ENCODE data around the gene NCKAP5.

Gene NCKAP5

DNA sequence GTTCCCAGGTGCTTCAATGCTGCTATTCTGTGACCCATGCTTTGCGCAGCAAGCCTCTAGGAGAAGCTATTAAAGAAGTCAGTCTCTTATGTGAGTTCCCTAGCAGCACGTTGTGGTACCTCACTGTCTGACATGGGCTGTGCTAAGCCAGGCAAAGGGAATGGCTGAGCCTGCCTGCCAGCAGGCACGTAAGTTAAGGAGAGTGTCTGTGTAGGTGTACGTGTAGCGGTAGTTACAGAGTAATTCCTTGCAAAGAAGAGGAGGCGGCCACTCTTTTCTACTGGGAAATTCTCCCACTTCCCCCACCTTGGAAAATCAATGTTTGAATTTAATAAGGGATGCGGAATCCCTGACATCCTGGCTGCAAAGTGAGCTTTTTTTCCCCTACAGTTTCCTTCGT is 774.7 kb downstream of the NCKAP5 start:
- H3K27me3 ChIP-seq (ENCODE audit: control insufficient read depth in 1 of 2, insufficient read depth in 2 of 2, low read length in 2 of 2) = no peaks in the 10 kb centered on the region
- H3K4me3 ChIP-seq (ENCODE audit: low read length in 2 of 2) = no peak overlapping the region
- no peak overlapping the region for H3K9ac ChIP-seq (ENCODE audit: low read length in 2 of 2)

GRCh38 chr2:132790207-132790785 is 778.0 kb downstream of the NCKAP5 start:
- H3K27me3 ChIP-seq (ENCODE audit: control insufficient read depth in 1 of 2, insufficient read depth in 2 of 2, low read length in 2 of 2) = no peaks in the 10 kb centered on the region
- no peak overlapping the region for H3K27ac ChIP-seq (ENCODE audit: low read length)
- no peak overlapping the region for H3K4me3 ChIP-seq (ENCODE audit: low read length in 2 of 2)
- H3K9me3 ChIP-seq (ENCODE audit: control insufficient read depth in 2 of 2, low read length in 2 of 2) = no peaks in the 10 kb centered on the region
- no peak overlapping the region for H3K9ac ChIP-seq (ENCODE audit: low read length in 2 of 2)
- H3K4me1 ChIP-seq (ENCODE audit: control insufficient read depth, insufficient read depth, low read length) = no peaks in the 10 kb centered on the region
- H3K36me3 ChIP-seq (ENCODE audit: control insufficient read depth in 2 of 2, insufficient read depth in 2 of 2, low read length in 2 of 2) = no peaks in the 10 kb centered on the region

More for the DNA sequence above, 774.7 kb downstream of the NCKAP5 start:
- Histone ChIP-seq H3K27ac (ENCODE audit: low read length) (no peak overlapping the region), H3K4me1 (ENCODE audit: control insufficient read depth, insufficient read depth, low read length) (no peaks in the 10 kb centered on the region), H3K36me3 (ENCODE audit: control insufficient read depth in 2 of 2, insufficient read depth in 2 of 2, low read length in 2 of 2) (no peaks in the 10 kb centered on the region), H3K9me3 (ENCODE audit: control insufficient read depth in 2 of 2, low read length in 2 of 2) (no peaks in the 10 kb centered on the region)

- Histone ChIP-seq H3K27ac (ENCODE audit: low read length) (no peak overlapping the region), H3K27me3 (ENCODE audit: control insufficient read depth in 1 of 2, insufficient read depth in 2 of 2, low read length in 2 of 2) (no peaks in the 10 kb centered on the region), H3K4me3 (ENCODE audit: low read length in 2 of 2) (no peak overlapping the region), H3K36me3 (ENCODE audit: control insufficient read depth in 2 of 2, insufficient read depth in 2 of 2, low read length in 2 of 2) (no peaks in the 10 kb centered on the region), H3K4me1 (ENCODE audit: control insufficient read depth, insufficient read depth, low read length) (no peaks in the 10 kb centered on the region), H3K9ac (ENCODE audit: low read length in 2 of 2) (no peak overlapping the region), H3K9me3 (ENCODE audit: control insufficient read depth in 2 of 2, low read length in 2 of 2) (no peaks in the 10 kb centered on the region)
Measured at GRCh38 chr2:132789066-132789465, 779.2 kb downstream of the NCKAP5 start.

- Histone ChIP-seq H3K36me3 (ENCODE audit: control insufficient read depth in 2 of 2, insufficient read depth in 2 of 2, low read length in 2 of 2) (no peaks in the 10 kb centered on the region), H3K27me3 (ENCODE audit: control insufficient read depth in 1 of 2, insufficient read depth in 2 of 2, low read length in 2 of 2) (no peaks in the 10 kb centered on the region), H3K9me3 (ENCODE audit: control insufficient read depth in 2 of 2, low read length in 2 of 2) (no peaks in the 10 kb centered on the region), H3K9ac (ENCODE audit: low read length in 2 of 2) (no peak overlapping the region), H3K4me1 (ENCODE audit: control insufficient read depth, insufficient read depth, low read length) (no peaks in the 10 kb centered on the region), H3K27ac (ENCODE audit: low read length) (no peak overlapping the region), H3K4me3 (ENCODE audit: low read length in 2 of 2) (no peak overlapping the region)
Measured at GRCh38 chr2:132788310-132788838, 779.9 kb downstream of the NCKAP5 start.

GRCh38 chr2:132783883-132784282 is 784.4 kb downstream of the NCKAP5 start:
- Histone ChIP-seq H3K36me3 (ENCODE audit: control insufficient read depth in 2 of 2, insufficient read depth in 2 of 2, low read length in 2 of 2) (no peaks in the 10 kb centered on the region), H3K4me3 (ENCODE audit: low read length in 2 of 2) (no peak overlapping the region), H3K27ac (ENCODE audit: low read length) (no peak overlapping the region), H3K9ac (ENCODE audit: low read length in 2 of 2) (no peak overlapping the region), H3K27me3 (ENCODE audit: control insufficient read depth in 1 of 2, insufficient read depth in 2 of 2, low read length in 2 of 2) (no peaks in the 10 kb centered on the region), H3K9me3 (ENCODE audit: control insufficient read depth in 2 of 2, low read length in 2 of 2) (no peaks in the 10 kb centered on the region), H3K4me1 (ENCODE audit: control insufficient read depth, insufficient read depth, low read length) (no peaks in the 10 kb centered on the region)

DNA sequence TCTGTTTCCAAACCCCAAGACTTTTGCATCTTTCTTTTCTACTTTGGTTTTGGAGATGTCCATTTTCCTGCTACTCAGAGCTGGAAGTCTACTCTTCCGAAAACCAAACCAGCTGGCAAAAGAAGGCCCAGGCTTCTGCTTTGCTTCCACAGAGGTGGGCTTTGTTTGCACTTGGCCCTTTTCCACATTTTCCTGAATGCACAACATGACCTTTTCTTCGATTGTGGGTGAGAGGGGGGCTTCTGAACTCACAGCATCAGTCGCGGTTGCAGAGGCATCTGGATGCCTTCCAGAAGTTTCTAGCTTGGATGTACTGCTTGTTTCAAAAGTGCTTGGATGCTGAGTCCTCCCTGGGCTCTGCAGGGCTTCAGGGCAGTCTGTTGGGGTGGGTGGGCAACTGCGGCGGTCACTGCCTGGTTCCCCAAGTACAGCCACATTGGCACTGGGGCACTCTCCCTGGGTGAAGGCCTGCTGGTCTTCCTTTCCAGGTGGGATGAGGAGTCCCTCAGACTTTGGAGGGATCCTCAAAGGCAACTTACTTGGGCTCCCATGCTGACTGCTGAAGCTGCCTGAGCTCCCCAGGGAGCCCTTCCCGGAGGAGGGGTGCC is 786.0 kb downstream of the NCKAP5 start:
- Histone ChIP-seq H3K4me3 (ENCODE audit: low read length in 2 of 2) (no peak overlapping the region), H3K9ac (ENCODE audit: low read length in 2 of 2) (no peak overlapping the region)

GRCh38 chr2:132780651-132781050 is 787.6 kb downstream of the NCKAP5 start:
- no peaks in the 10 kb centered on the region for H3K9me3 ChIP-seq (ENCODE audit: control insufficient read depth in 2 of 2, low read length in 2 of 2)
- no peak overlapping the region for H3K27ac ChIP-seq (ENCODE audit: low read length)
- no peak overlapping the region for H3K4me3 ChIP-seq (ENCODE audit: low read length in 2 of 2)
- H3K9ac ChIP-seq (ENCODE audit: low read length in 2 of 2) = no peak overlapping the region
- H3K27me3 ChIP-seq (ENCODE audit: control insufficient read depth in 1 of 2, insufficient read depth in 2 of 2, low read length in 2 of 2) = no peaks in the 10 kb centered on the region
- H3K36me3 ChIP-seq (ENCODE audit: control insufficient read depth in 2 of 2, insufficient read depth in 2 of 2, low read length in 2 of 2) = no peaks in the 10 kb centered on the region
- H3K4me1 ChIP-seq (ENCODE audit: control insufficient read depth, insufficient read depth, low read length) = no peaks in the 10 kb centered on the region

More for the DNA sequence above, 786.0 kb downstream of the NCKAP5 start:
- no peaks in the 10 kb centered on the region for H3K27me3 ChIP-seq (ENCODE audit: control insufficient read depth in 1 of 2, insufficient read depth in 2 of 2, low read length in 2 of 2)
- H3K9me3 ChIP-seq (ENCODE audit: control insufficient read depth in 2 of 2, low read length in 2 of 2) = no peaks in the 10 kb centered on the region
- H3K4me1 ChIP-seq (ENCODE audit: control insufficient read depth, insufficient read depth, low read length) = no peaks in the 10 kb centered on the region
- H3K36me3 ChIP-seq (ENCODE audit: control insufficient read depth in 2 of 2, insufficient read depth in 2 of 2, low read length in 2 of 2) = no peaks in the 10 kb centered on the region
- H3K27ac ChIP-seq (ENCODE audit: low read length) = no peak overlapping the region

DNA sequence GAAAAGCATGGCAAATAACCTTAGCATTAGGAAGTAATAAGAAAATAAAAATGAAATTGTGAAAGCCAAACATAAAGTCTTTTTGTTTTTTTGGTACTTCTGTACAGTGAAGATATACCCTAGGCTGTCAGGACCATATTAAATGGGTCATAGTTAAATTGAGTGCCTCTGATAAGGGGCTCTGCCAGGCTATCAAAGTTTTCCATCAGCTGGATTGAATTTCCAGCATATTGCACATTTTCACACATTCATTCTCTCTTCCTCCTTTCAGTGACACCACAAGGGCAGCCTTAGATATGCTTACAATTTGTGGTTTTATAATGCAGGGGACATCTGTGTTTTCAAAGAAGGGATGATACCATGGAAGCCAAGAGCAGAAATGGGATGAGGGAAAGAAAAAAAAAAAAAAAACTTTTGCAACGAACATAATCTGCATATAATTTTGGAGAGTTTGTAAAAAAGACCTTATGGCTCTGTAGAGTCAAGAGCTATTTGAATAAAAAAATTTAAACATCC is 789.0 kb downstream of the NCKAP5 start:
- no peak overlapping the region for H3K4me3 ChIP-seq (ENCODE audit: low read length in 2 of 2)
- no peaks in the 10 kb centered on the region for H3K4me1 ChIP-seq (ENCODE audit: control insufficient read depth, insufficient read depth, low read length)
- H3K36me3 ChIP-seq (ENCODE audit: control insufficient read depth in 2 of 2, insufficient read depth in 2 of 2, low read length in 2 of 2) = no peaks in the 10 kb centered on the region
- no peaks in the 10 kb centered on the region for H3K27me3 ChIP-seq (ENCODE audit: control insufficient read depth in 1 of 2, insufficient read depth in 2 of 2, low read length in 2 of 2)
- no peaks in the 10 kb centered on the region for H3K9me3 ChIP-seq (ENCODE audit: control insufficient read depth in 2 of 2, low read length in 2 of 2)
- no peak overlapping the region for H3K9ac ChIP-seq (ENCODE audit: low read length in 2 of 2)
- no peak overlapping the region for H3K27ac ChIP-seq (ENCODE audit: low read length)

- H3K27ac ChIP-seq (ENCODE audit: low read length) = no peak overlapping the region
- H3K27me3 ChIP-seq (ENCODE audit: control insufficient read depth in 1 of 2, insufficient read depth in 2 of 2, low read length in 2 of 2) = no peaks in the 10 kb centered on the region
- H3K9me3 ChIP-seq (ENCODE audit: control insufficient read depth in 2 of 2, low read length in 2 of 2) = peaks cover 0 to 2% of the 10 kb centered on the region in 2 donors
- no peaks in the 10 kb centered on the region for H3K36me3 ChIP-seq (ENCODE audit: control insufficient read depth in 2 of 2, insufficient read depth in 2 of 2, low read length in 2 of 2)
- no peak overlapping the region for H3K4me3 ChIP-seq (ENCODE audit: low read length in 2 of 2)
- H3K9ac ChIP-seq (ENCODE audit: low read length in 2 of 2) = no peak overlapping the region
- no peaks in the 10 kb centered on the region for H3K4me1 ChIP-seq (ENCODE audit: control insufficient read depth, insufficient read depth, low read length)
Measured at GRCh38 chr2:132776287-132776686, 792.0 kb downstream of the NCKAP5 start.

GRCh38 chr2:132774189-132774588 is 794.1 kb downstream of the NCKAP5 start:
- H3K36me3 ChIP-seq (ENCODE audit: control insufficient read depth in 2 of 2, insufficient read depth in 2 of 2, low read length in 2 of 2) = no peaks in the 10 kb centered on the region

GRCh38 chr2:132773331-132773730 is 794.9 kb downstream of the NCKAP5 start:
- no peak overlapping the region for H3K9ac ChIP-seq (ENCODE audit: low read length in 2 of 2)
- no peak overlapping the region for H3K4me3 ChIP-seq (ENCODE audit: low read length in 2 of 2)
- no peak overlapping the region for H3K27ac ChIP-seq (ENCODE audit: low read length)
- peaks cover 0 to 2% of the 10 kb centered on the region in 2 donors for H3K9me3 ChIP-seq (ENCODE audit: control insufficient read depth in 2 of 2, low read length in 2 of 2)
- no peaks in the 10 kb centered on the region for H3K36me3 ChIP-seq (ENCODE audit: control insufficient read depth in 2 of 2, insufficient read depth in 2 of 2, low read length in 2 of 2)
- no peaks in the 10 kb centered on the region for H3K4me1 ChIP-seq (ENCODE audit: control insufficient read depth, insufficient read depth, low read length)
- H3K27me3 ChIP-seq (ENCODE audit: control insufficient read depth in 1 of 2, insufficient read depth in 2 of 2, low read length in 2 of 2) = no peaks in the 10 kb centered on the region

More at GRCh38 chr2:132774189-132774588, 794.1 kb downstream of the NCKAP5 start:
- Histone ChIP-seq H3K27me3 (ENCODE audit: control insufficient read depth in 1 of 2, insufficient read depth in 2 of 2, low read length in 2 of 2) (no peaks in the 10 kb centered on the region), H3K9me3 (ENCODE audit: control insufficient read depth in 2 of 2, low read length in 2 of 2) (peaks cover 0 to 2% of the 10 kb centered on the region in 2 donors), H3K27ac (ENCODE audit: low read length) (no peak overlapping the region), H3K4me3 (ENCODE audit: low read length in 2 of 2) (no peak overlapping the region), H3K9ac (ENCODE audit: low read length in 2 of 2) (no peak overlapping the region), H3K4me1 (ENCODE audit: control insufficient read depth, insufficient read depth, low read length) (no peaks in the 10 kb centered on the region)

All from stomach smooth muscle (tissue), 2 donors.